Measurements from ENCODE around the gene FGGY.

Gene FGGY

DNA sequence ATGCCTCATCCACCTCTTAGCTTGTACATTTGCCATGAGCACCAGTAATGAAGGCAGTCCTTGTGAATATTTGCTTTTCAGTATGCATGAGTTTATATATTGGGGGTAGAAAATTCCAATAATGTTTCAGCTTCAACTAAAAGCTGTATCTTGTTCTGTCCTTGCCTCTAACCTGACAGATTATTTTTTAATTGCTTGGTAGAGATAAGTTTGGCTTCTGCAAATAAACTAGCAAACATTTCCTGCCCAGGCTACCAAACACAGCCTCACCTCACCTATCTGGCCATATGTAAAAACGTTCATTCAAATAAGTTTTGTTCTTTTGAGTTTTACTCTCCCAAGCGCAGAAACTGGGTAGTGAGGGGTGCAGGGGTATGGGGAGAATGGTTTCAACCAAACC is 442.2 kb downstream of the FGGY start:
- no peak for DNase-seq (ENCODE audit: low spot score)
- in situ Hi-C loops (cut with MboI; ENCODE audit: low sequenced_read_pairs, unreplicated experiment): no loop called here
- TF ChIP-seq, protein P1, sequence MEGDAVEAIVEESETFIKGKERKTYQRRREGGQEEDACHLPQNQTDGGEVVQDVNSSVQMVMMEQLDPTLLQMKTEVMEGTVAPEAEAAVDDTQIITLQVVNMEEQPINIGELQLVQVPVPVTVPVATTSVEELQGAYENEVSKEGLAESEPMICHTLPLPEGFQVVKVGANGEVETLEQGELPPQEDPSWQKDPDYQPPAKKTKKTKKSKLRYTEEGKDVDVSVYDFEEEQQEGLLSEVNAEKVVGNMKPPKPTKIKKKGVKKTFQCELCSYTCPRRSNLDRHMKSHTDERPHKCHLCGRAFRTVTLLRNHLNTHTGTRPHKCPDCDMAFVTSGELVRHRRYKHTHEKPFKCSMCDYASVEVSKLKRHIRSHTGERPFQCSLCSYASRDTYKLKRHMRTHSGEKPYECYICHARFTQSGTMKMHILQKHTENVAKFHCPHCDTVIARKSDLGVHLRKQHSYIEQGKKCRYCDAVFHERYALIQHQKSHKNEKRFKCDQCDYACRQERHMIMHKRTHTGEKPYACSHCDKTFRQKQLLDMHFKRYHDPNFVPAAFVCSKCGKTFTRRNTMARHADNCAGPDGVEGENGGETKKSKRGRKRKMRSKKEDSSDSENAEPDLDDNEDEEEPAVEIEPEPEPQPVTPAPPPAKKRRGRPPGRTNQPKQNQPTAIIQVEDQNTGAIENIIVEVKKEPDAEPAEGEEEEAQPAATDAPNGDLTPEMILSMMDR (IDR thresholded peaks at IDR 0.05; ENCODE audit: borderline replicate concordance, control extremely low read depth, extremely low read depth, insufficient read depth, missing control alignments): no peak

DNA sequence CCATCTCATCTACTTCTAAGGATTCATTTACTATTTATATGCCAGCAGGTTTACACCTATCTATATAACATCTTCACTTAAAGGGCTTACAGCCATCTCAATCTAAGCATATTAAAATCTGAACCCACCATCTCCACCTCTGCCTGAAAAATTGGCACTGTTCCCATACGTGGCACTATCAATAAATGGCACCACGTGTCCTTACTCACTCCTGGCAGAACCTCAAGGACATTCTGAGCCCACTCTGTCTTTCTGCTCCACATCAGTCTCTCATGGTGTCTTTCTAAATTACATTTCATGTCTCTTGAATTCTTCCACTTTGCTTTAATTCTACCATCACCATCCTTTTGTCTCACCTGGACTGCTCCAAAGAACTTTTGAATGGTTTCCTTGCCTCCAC is 445.6 kb downstream of the FGGY start:
- in situ Hi-C loops (cut with MboI; ENCODE audit: low sequenced_read_pairs, unreplicated experiment): no loop called here
- TF ChIP-seq, protein P1 (IDR thresholded peaks at IDR 0.05; ENCODE audit: borderline replicate concordance, control extremely low read depth, extremely low read depth, insufficient read depth, missing control alignments): no peak
- no peak for DNase-seq (ENCODE audit: low spot score)

DNA sequence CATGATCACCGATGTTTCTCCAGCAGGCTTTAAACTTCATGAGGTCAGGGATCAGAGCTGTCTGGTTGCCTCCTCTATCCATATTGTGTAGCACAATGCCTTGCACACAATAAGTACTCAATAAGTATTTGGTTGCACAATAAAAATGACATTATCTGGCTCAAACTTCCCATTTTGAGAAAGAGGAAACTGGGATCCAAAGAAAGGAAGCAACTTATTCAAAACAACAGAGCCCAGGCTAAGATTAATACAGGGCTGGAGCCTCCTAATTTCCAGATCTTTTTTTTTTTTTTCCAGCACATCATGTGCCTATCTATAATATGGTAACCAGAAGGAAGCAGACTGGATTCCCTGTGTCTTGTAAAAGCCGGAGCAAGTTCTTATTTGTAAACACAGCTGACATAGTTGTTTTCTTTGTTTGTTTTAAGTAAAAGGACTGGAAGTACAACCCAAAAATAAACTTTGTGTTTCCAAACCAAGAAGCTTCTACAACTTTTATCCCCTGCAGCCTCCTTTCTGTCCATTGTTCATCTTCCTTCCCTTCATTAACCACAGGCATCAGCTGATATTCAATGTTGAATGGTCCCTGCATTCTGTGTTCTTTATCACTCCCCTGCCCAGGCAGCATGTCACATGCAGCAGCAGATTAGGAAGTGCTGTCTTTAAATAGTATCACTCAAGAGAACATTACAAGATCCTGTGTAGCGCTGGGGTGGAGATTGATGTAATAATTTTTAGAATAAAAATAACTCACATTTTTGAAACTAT is 446.6 kb downstream of the FGGY start:
- DNase-seq (ENCODE audit: low spot score): no peak
- in situ Hi-C loops (cut with MboI; ENCODE audit: low sequenced_read_pairs, unreplicated experiment): no loop called here
- TF ChIP-seq, protein P1 (IDR thresholded peaks at IDR 0.05; ENCODE audit: borderline replicate concordance, control extremely low read depth, extremely low read depth, insufficient read depth, missing control alignments): no peak

GRCh38 chr1:59747420-59748024 is 450.6 kb downstream of the FGGY start:
- no peak for DNase-seq (ENCODE audit: low spot score)
- in situ Hi-C loops (cut with MboI; ENCODE audit: low sequenced_read_pairs, unreplicated experiment): no loop called here
- TF ChIP-seq, protein P1 (IDR thresholded peaks at IDR 0.05; ENCODE audit: borderline replicate concordance, control extremely low read depth, extremely low read depth, insufficient read depth, missing control alignments): no peak

DNA sequence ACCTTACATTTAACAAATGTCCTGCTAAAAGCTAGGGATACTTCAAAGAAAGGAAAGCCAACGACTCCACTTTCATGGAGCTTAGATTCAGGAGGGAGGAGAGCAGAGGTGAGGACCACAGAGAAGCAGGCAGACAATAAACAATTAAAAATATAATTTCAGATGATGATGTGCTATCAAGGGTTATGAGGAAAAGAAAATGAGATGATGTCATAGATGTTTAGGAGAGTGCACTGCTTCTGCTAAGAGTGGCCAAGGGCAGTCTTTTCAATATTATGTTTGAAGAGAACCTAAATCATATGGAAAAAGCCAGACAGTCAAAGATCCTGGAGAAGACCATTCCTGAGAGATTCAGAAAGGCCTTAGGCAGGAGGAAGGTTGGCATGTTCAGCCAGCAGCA is 451.2 kb downstream of the FGGY start:
- no peak for DNase-seq (ENCODE audit: low spot score)
- TF ChIP-seq, protein P1 (IDR thresholded peaks at IDR 0.05; ENCODE audit: borderline replicate concordance, control extremely low read depth, extremely low read depth, insufficient read depth, missing control alignments): no peak
- in situ Hi-C loops (cut with MboI; ENCODE audit: low sequenced_read_pairs, unreplicated experiment): no loop called here

GRCh38 chr1:59750328-59751003 is 453.6 kb downstream of the FGGY start:
- DNase-seq (ENCODE audit: low spot score): no peak
- in situ Hi-C loops (cut with MboI; ENCODE audit: low sequenced_read_pairs, unreplicated experiment): loop anchor here (25.0 kb wide), 1 partner anchor 1238 kb away; no protein-coding TSS in a partner anchor
- TF ChIP-seq, protein P1 (IDR thresholded peaks at IDR 0.05; ENCODE audit: borderline replicate concordance, control extremely low read depth, extremely low read depth, insufficient read depth, missing control alignments): no peak

Data from GM13976 (cell line).